Osteocyte (in vitro differentiated cells): ENCODE data around the gene TRAPPC13. TPM values are rescaled to one million over a fixed set of nuclear protein-coding genes. Genes with fewer than 3 reads are reported as not detected.

ENCODE experiments used
- DNase-seq: peaks from one replicate; pipeline ENCODE4 v3.0.0; 2021; ENCODE audit warnings: mixed read lengths; ENCODE audit not compliant: unreplicated experiment; ENCODE audit errors: extremely low spot score
- H3K27ac Mint-ChIP-seq: one replicate; pipeline ENCODE4 v1.8.0; 2021; ENCODE audit warnings: mild to moderate bottlenecking, mixed read lengths; ENCODE audit not compliant: unreplicated experiment
- H3K27me3 Mint-ChIP-seq: one replicate; pipeline ENCODE4 v1.8.0; 2021; ENCODE audit warnings: mixed read lengths; ENCODE audit not compliant: unreplicated experiment
- H3K36me3 Mint-ChIP-seq: one replicate; pipeline ENCODE4 v1.8.0; 2021; ENCODE audit warnings: mixed read lengths; ENCODE audit not compliant: unreplicated experiment
- H3K4me1 Mint-ChIP-seq: one replicate; pipeline ENCODE4 v1.8.0; 2021; ENCODE audit warnings: mixed read lengths; ENCODE audit not compliant: unreplicated experiment
- H3K4me3 Mint-ChIP-seq: one replicate; pipeline ENCODE4 v1.8.0; 2021; ENCODE audit warnings: mild to moderate bottlenecking, moderate library complexity, mixed read lengths; ENCODE audit not compliant: unreplicated experiment
- H3K9me3 Mint-ChIP-seq: one replicate; pipeline ENCODE4 v1.8.0; 2021; ENCODE audit warnings: mixed read lengths; ENCODE audit not compliant: unreplicated experiment
- total RNA-seq: library from RNA; stranded (reverse); gene quantifications from 2 replicates; pipeline ENCODE4 v1.2.1, GENCODE V29; 2021
- TF ChIP-seq, protein P1 (sequence below): fragments of 200-600 bp; sonication (generic); IDR thresholded peaks from 2 replicates; pipeline ENCODE4 v1.5.0; 2021; ENCODE audit warnings: antibody characterized with exemption, mild to moderate bottlenecking, moderate library complexity

Gene TRAPPC13
- total RNA-seq, 1 donor from 2014 or later, result 17.9 TPM

DNA sequence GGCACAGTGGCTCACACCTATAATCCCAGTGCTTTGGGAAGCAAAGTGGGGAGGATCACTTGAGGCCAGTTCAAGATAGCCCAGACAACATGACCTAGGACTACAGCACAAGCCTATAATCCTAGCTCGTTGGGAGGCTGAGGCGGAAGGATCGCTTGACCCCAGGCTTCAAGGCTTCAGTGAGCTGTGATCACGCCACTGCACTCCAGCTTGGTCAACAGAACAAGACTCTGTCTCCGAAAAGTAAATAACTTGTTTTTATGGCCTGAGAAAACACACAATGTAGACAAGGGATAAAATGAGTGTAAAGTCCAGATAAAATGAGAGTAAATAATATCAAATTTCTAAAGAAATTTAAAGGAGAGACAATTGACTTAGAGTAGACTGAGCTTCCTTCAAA is 26.3 kb downstream of the TRAPPC13 start:
- Mint-ChIP-seq H3K27ac (no peak overlapping the region), H3K4me3 (no peak overlapping the region), H3K27me3 (no peaks in the 10 kb centered on the region), H3K9me3 (no peaks in the 10 kb centered on the region), H3K36me3 (peaks cover 25% of the 10 kb centered on the region), H3K4me1 (no peaks in the 10 kb centered on the region)
- no peak for DNase-seq
- TF ChIP-seq, protein P1, sequence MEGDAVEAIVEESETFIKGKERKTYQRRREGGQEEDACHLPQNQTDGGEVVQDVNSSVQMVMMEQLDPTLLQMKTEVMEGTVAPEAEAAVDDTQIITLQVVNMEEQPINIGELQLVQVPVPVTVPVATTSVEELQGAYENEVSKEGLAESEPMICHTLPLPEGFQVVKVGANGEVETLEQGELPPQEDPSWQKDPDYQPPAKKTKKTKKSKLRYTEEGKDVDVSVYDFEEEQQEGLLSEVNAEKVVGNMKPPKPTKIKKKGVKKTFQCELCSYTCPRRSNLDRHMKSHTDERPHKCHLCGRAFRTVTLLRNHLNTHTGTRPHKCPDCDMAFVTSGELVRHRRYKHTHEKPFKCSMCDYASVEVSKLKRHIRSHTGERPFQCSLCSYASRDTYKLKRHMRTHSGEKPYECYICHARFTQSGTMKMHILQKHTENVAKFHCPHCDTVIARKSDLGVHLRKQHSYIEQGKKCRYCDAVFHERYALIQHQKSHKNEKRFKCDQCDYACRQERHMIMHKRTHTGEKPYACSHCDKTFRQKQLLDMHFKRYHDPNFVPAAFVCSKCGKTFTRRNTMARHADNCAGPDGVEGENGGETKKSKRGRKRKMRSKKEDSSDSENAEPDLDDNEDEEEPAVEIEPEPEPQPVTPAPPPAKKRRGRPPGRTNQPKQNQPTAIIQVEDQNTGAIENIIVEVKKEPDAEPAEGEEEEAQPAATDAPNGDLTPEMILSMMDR, result no peak

DNA sequence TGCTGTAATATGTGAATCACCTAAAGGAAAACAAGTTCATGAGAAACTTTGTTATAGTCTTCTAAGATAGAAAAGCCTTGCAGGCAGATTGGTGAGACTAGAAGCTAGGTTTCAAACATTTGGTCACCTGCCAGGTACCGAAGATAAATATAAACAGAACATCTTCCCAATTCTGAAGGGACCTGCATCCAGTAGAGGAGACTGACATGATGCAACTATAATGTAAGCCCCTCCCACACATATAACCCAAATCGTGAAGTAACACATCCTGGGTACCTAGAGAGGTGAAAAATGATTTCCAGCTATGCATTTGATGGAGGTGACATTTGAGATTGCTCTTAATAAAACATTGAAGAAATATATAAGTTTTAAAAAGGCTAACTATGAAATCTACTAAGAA is 29.9 kb downstream of the TRAPPC13 start:
- Mint-ChIP-seq H3K36me3 (peaks cover 28% of the 10 kb centered on the region), H3K4me1 (no peaks in the 10 kb centered on the region), H3K9me3 (no peaks in the 10 kb centered on the region), H3K27me3 (no peaks in the 10 kb centered on the region), H3K4me3 (no peak overlapping the region), H3K27ac (no peak overlapping the region)
- TF ChIP-seq, protein P1, result no peak
- DNase-seq, result no peak

DNA sequence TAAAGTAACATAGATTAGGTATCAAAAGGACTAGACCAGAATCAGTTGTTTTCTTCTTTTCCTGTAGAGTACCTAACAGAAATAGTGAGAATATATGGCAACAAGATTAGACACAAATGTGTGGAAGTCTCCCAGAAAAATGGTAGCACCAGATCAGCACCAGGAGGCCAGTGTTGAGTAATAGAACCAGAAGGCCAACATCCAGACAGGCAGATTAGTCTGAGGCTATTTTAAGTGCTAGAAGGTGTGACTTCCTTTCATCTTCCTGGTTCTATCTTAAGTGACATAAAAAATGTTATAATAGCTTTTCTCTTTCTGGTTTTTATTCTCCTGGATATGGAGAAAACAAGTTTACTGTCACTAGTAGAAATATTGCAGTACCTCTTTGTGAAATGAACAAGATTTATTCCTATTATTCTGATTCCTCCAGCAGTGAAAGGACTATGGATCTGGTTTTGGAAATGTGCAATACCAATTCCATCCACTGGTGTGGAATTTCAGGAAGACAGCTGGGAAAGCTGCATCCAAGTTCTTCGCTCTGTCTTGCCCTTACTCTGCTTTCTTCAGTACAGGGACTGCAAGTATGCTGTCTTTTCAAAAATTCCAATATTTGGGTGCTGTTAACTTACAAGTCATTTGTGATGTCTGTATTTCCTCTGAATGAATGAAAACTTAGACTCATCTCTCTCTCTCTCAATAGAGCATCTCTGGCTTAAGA is 39.1 kb downstream of the TRAPPC13 start:
- Mint-ChIP-seq H3K4me1 (no peaks in the 10 kb centered on the region), H3K27ac (no peak overlapping the region)

DNA sequence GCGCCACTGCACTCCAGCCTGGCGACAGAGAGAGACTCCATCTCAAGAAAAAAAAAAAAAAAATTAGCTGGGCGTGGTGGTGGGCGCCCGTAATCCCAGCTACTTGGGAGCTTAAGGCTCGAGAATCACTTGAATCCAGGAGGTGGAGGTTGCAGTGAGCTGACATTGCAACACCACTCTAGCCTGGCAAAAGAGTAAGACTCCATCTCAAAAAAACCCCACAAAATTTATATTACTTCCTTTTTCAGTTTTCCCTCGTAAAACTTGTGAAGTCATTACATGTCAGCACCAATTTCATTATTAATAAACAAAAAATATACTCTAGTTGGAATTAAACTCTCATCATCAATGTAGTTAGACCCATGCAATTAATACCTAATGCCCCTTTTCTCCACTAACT is 43.9 kb downstream of the TRAPPC13 start:
- Mint-ChIP-seq H3K36me3 (peaks cover 13% of the 10 kb centered on the region), H3K4me1 (no peaks in the 10 kb centered on the region), H3K9me3 (no peaks in the 10 kb centered on the region), H3K27ac (no peak overlapping the region), H3K4me3 (no peak overlapping the region), H3K27me3 (no peaks in the 10 kb centered on the region)
- TF ChIP-seq, protein P1, result no peak
- DNase-seq, result no peak

More for the DNA sequence above, 39.1 kb downstream of the TRAPPC13 start:
- no peaks in the 10 kb centered on the region for H3K27me3 Mint-ChIP-seq
- H3K36me3 Mint-ChIP-seq, result peaks cover 32% of the 10 kb centered on the region
- DNase-seq, result no peak
- TF ChIP-seq, protein P1, result peak; percentile 44
- H3K9me3 Mint-ChIP-seq, result no peaks in the 10 kb centered on the region
- H3K4me3 Mint-ChIP-seq, result no peak overlapping the region

DNA sequence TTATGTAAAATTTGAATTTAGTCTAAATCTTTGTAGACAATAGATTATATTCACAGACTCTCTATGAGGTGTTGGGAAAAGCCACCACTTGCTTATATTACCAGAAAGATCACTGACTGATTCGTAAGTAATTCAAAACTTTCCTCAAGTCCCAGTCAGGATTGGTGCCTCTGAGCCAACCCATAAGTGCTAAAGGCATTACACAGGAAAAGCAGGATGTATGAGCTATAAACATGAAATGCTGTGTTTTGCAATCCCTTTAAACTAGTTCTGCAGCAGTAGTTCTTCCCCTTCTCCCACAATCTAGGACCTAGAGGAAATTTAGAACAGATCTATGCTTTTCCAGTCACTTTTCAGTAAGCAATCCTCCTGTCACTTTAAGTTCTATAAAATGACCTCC is 48.0 kb downstream of the TRAPPC13 start:
- Mint-ChIP-seq H3K27ac (no peak overlapping the region), H3K36me3 (peaks cover 33% of the 10 kb centered on the region), H3K4me3 (no peak overlapping the region), H3K27me3 (no peaks in the 10 kb centered on the region), H3K9me3 (no peaks in the 10 kb centered on the region), H3K4me1 (no peaks in the 10 kb centered on the region)
- no peak for DNase-seq
- TF ChIP-seq, protein P1, result no peak
